ENCODE measurements around the gene SEMA4G.

Gene SEMA4G

DNA sequence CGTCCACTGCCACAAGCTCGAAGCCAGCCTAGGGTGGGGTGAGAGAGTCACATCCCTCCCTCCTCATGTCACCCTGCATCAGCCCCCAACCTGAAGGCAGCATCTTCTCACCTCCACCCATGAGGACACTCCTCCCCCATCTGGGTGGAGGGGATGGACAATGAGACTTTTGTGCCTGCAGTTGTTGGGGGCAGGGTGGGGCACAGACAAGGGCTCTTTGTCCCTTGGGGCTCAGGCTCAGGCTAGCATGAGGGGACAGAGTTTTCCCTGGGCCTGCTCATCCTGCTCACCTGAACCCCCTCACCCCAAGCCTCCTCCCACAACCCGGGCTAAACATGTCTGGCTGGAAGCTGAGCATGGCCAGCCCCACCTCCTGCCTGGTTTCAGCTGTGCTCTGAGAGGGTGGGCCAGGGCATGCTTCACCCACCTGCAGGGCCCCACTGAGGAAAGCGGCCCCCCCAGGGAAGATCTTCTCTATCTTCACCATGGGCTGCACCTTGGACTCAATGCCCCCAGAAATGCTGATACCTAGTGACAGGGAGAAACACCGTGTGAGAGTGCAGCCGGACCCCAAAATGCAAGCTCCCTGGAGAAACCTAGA, 39.6 kb downstream of the SEMA4G start:
- peak; percentile 72 to 76 for DNase-seq

DNA sequence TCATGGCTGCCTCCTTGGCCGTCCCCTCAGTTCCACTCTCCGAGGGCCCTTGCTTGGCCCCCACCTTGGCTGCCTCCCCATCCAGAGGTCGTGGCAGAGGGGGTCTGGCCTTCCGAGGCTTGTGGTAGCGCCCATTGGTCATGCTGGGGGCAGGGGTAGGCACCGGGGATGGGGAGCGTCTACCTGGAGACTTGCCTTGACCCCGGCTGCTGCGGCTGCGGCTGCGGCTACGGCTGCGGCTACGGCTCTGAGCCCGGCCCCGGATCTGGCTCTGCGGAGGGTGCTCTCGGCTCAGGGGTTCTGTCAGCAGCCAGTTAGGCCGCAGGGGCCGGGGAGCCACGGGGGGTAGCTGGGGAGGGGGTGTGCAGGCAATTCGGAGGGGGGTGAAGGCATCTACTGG, 41.0 kb downstream of the SEMA4G start:
- DNase-seq: no peak

DNA sequence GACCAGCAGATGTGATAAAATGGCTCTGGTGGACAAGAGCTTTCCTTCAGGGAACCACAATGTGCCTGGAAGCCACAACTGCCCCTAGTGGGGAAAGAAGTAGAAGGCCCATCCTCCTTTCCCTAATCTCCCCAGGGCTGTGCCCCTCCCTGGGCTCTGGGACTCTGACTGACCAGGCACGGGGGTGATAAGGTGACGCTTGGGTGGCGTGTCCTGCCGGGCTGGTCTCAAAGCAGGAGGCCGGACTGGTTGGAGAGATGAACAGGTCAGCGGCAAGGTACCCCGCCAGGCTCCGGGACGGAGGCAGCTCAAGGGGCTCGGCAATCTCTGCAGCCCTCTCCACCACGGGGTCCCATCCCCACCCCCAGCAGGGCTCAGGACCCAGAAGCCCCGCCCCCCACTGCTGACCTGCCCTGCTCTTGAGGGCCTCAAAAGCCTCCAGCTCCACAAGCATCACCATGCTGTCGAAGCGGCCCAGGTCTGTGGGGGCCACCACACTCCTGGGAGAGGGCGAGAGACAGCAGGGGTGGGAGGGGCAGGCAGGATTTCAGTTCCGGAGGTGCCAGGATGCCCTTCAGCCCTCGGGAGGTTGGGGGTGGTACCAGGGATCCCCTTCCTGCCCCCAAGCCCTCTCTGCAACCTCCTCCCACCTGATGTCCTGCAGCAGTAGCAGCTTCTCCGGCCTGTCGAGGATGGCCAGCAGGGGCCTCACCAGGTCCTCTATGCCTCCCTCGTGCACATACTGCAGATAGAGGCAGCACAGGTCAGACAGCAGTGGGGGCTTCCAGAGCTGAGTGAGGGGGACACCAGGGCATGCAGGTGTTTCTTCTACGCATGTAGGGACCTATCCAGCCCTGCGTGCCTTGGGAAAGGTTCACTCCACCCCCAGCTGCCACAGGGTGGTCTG, 42.5 kb downstream of the SEMA4G start:
- DNase-seq: no peak

DNA sequence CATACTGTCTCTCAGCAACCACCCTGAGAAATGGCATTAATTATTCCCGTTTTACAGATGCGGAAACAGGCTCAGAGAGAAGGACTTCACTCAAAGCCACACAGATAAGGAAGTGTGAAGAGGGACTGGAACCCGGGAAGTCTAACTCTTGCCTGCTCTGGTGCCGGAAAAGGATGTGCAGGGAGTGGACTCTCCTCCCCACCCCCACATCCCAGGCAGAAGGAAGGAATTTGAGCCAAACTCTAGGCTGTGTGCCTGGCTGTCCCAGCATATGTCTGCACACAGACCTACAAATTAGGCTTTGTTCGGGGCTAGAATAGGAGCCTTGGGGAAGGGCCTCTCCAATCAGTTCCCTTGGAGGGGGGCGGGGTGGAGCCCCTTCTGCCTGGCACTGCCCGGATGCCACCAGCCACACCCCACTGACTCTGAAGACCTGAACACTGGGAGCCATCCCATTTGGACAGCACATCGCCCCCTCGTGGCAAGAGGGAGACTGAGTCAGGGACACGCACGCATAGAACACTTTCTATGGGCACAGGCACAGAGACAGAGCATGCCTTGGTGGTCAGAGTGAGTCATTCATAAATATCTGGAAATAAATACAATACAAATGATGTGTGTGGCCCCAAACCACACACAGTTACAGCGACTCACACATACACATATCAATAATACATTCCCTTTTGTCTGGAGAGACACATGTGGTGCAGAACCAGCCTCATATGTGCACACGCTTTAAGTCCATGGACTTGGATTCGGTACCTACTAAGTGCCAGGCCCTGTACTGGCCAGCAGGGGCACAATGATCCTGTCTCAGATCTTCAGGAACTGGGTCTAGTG, 43.4 kb downstream of the SEMA4G start:
- DNase-seq: peak; percentile 94 to 95

DNA sequence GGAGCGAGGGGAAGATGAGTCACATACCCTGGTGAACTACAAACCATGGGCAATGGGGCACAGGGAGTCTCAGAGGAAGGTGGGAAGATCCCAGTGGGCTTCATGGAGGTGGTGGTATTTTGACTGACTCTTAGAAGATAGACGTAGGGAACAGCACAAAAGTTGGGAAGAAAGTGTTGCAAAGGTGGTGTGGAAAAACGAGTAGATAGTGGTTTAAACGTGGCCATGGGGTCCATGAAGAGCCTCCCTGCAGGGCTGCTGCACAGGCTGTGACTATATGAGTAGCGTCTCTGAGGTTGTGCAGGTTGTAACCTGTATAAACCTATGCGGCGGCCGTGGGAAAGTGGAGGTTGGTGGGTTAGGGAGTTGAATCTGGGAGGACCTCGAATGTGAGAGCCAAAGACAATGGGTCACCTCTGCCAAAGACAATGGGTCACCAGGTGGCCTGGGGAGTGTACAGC, 44.1 kb downstream of the SEMA4G start:
- DNase-seq: no peak

DNA sequence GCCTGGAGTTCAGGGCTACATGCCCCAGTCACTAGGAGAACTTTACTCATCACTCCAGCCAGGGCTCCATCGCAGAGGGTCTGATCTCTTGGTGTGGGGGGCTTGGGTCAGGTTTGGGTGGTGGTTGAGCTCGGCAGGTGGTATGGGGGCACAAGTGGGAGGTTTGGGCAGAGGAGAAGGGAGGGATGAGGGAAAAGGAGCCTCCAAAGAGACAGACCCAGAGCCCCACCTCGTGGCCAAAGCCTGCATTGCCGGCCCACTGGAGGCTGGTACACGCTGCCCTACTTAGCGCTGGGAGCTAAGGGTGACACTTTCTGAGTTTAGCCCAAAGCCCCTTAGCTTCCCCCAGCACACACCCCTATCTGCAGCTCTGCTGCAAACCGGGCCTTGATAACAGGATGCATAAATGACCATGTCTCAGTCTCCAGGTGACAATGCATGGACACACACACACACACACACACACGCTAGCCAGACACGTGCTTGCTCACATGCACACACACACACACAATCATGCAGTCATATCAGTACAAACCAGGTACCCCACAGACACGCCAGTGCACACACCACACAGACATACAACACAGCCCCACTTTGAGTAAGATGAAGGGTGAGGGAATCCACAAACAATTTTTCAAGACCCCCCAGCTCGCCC, 45.1 kb downstream of the SEMA4G start:
- DNase-seq: peak; percentile 58 to 73

DNA sequence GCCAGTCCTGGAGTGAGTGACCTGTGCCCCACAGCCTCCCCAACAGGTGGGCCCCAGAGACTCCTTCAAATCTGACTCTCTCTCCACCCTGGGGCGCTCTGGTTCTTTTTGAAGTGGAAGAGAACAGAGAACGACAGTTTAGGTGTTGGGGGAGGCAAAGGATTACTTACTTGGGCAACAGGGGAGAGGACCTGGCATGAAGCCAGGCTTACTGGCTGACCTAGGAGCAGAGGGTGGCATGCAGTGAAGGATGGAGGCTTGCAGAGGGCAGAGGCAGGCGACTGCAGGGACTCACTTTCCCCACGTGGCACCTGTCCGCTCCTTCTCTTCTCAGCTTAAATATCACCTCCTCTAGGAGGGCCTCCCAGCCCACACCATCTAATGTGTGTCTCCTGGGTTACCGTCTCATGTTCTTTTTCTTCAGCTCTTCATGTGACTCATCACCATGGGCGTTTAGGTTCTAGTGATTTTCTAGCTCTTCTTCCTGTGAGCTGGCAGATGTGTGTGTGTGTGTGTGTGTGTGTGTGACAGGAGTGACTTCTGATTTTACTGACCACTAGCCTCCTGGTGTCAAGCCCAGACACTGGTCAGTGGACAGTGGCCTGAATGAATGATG, 45.8 kb downstream of the SEMA4G start:
- no peak for DNase-seq

DNA sequence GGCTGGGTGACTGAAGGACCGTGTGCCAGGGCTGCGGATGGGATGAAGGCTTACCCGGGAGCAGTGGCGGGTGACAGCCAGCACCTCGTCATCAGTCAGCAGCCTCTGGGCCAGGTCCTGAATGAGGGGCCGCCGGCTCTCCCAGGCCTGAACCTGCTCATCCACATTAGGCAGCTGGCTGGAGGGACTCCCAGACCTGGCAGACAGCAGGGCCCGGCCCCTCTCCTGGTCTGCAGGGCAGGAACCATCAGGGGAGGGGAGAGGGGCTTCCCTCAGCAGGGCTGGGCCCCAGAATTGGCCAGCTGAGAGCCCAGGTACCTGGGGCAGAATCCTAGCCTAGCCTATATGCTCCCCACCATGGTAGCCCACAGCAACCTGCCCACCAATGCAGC, 46.3 kb downstream of the SEMA4G start:
- DNase-seq: no peak

DNA sequence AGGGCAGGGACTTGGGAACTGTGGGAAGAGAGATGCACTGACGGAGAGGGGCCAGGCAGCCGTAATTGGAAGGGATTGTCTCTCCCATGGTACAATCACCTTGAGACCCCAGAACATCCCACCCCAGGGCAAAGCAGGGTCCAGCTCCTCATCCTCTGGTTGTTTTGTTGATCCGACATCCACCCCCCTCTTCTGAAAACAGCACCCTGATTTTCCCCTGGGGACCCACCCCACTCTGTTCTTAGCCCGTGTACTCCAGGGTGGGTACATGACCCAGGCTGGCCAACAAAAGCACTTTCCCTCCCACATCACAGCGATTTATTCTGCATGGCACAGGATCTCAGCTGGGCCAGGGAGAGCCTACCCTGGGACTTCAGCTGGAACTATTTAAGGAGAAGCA, 47.5 kb downstream of the SEMA4G start:
- DNase-seq: no peak

DNA sequence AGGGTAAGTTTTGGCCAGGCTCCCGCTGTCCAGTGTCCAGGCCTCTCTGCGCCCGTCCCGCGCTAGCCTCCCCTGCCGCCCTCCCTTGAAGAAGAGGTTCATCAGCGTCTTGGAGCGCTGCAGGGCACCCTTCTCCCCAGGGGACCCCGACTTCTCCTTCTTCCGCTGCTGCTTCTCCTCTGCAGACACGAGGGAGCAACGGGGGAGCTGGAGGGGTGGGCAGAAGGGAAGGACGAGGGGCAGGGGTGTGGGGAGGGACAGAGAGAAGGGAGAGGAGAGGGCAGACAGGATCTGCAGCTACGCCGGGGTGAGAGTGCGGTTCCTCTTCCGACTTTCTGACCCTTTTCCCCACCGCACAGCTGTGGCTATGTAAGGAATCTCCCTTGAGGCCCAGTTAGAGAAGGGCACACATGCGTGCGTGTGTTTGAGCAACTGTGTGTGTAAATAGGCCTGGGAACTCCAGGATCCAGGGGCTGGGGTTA, 48.9 kb downstream of the SEMA4G start:
- no peak for DNase-seq

DNA sequence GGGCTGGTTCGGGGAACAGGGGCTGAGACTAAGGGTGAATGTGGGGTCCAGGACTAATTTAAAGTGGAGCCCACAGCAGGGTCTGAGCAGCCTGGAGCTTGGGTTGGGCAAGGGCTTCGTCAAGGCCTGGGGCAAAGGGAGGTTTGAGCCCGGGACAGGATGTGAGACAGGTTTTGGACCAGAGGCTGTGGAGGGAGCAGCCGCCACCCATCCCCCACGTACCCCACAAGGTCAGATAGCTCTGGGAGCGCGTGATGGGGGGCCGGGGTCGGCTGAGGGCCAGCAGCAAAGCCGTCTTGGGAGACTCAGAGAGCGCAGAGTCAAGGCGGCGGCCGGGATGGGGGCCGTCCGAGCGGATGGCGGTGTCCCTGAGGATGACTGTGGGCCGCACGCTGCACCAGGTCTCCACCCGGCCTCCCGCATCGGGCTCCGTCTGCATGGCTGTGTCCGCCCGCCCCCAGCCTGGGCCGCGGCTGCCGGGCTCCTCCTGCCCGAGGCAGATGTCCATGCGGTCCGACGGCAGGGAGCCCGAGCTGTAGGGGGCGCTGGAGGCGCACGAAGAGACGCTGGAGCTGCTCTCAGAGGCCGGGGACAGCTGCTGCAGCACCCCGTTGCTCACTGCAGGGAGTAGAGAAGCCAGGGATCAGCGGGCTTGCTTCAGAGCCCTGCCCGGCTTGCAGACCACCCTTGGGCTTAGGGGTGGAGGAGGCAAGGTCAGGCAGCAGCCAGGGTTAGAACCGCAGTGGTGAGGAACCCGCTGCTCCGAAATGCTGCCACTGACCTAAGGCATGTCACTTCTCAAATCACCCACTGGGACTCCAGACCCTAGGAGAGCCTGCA, 49.5 kb downstream of the SEMA4G start:
- peak; percentile 62 to 78 for DNase-seq

Data from hippocampal formation (tissue), 2 donors.